ENCODE results near the gene PSMB4.
"Not testable (repeated sequence)": the region's sequence is repeated elsewhere in the genome, so short reads cannot be mapped to it uniquely, and the experiment has no call there.

PSMB4 gene

DNA sequence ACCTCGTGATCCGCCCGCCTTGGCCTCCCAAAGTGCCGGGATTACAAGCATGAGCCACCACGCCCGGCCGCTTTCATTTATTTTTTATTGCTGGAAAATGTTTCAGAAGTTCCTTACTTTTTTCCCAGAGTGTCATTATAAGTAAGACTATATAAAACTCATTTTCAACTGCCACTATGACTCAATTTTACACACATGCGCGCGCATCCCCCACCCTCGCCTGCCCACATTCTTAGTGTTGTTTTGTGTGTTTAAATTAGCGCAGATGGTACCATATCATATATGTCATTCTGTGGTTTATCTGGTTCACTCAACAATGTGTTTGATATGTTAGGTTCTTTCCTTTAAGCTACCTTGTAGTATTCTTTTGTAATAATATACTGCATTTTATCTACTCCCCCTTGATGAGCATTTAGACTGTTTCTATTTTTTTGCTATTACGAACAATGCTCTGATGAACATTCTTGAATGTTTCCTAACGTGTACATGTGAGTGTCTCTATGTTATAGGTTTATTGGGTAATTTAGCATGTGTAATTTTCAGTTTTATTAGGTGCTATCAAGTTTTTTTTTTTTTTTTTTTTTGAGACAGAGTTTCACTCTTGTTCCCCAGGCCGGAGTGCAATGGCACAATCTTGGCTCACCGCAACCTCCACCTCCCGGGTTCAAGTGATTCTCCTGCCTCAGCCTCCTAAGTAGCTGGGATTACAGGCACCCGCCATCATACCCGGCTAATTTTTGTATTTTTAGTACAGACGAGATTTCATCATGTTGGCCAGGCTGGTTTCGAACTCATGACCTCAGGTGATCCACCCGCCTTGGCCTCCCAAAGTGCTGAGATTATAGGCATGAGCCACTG, 8.9 kb upstream of the PSMB4 start:
- not testable (repeated sequence) for DNase-seq

GRCh38 chr1:151391079-151391563, 8.3 kb upstream of the PSMB4 start:
- DNase-seq = no peak

DNA sequence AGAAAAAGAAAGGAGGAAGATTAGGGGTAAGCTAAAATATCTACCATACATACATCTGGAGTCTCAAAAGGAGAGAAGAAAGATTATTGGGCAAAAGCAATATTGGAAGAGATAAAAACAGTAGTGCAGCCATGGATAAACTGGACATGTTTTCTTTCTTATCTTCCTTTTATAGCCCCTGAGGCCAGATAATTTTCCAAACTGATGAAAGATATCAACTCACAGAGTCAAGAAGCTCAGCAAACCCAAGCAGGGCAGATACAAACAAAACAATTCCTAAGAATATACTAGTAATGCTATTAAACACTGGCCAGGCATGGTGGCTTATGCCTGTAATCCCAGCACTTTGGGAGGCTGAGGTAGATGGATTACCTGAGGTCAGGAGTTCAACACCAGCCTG, 5.8 kb upstream of the PSMB4 start:
- DNase-seq = no peak

- DNase-seq = not testable (repeated sequence)
Observed at GRCh38 chr1:151396265-151396664, 3.1 kb upstream of the PSMB4 start.

- no peak for DNase-seq
Observed at GRCh38 chr1:151401125-151401788, 1.9 kb downstream of the PSMB4 start.

- DNase-seq = no peak
Observed at GRCh38 chr1:151401860-151402259, 2.5 kb downstream of the PSMB4 start.

- no peak for DNase-seq
Observed at GRCh38 chr1:151402764-151403163, 3.4 kb downstream of the PSMB4 start.

- DNase-seq = no peak
Observed at GRCh38 chr1:151403612-151404011, 4.2 kb downstream of the PSMB4 start.

DNA sequence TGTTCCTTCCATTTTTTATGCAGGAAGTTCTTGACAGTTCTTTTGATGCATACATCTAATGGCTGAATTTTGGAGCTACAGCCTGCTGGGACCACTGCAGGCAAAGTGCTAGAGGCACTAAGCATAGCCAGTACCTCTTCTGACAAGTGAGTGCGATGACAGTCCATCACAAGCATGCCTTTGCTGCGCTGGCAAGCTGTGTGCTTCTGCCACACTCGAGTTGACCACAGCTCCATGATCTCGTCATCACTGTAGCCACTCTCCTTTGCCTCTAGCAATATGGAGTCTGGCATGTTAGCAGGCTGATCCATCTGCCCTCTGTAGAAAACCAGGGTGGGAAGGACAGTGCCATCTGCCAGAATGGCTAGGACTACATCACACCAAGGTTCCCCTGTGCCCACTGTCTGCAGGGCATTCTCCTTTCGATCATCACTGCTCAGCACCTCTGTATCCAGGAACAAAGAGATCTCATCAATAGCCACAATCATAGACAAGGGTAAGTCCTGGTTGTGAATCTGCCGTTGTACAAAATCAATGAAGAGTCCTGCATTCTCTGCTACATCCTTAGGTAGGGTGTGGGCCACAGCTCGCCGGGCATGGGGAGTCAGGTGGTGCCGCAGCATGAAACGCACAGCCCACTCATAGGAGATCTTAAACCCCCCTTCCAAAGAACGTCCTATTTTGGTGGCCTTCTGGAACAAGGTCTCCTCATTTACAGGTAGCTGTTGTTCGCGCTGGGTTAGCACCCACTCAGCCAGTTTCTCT, 6.0 kb downstream of the PSMB4 start:
- no peak for DNase-seq

DNA sequence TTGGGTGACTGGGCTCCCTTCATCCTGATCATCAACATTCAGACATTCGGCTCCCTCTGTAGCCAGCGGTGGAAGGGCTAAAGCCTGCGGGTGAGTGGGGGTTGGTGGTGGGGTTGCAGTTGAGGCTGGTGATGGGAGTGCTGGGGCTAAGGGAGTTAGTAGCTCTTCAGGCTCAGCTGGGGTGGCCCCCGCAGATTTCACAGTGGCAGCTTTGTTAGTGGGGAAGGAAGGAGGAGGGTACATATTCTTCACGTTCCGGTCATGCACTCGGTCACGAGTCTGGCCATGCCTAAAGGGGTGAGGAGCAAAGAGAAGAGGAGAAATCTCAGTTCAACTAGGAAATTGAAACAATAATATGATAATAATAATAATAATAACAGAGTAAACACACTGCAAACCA, 6.8 kb downstream of the PSMB4 start:
- DNase-seq = no peak

- DNase-seq = no peak
Observed at GRCh38 chr1:151407304-151407703, 7.9 kb downstream of the PSMB4 start.

DNA sequence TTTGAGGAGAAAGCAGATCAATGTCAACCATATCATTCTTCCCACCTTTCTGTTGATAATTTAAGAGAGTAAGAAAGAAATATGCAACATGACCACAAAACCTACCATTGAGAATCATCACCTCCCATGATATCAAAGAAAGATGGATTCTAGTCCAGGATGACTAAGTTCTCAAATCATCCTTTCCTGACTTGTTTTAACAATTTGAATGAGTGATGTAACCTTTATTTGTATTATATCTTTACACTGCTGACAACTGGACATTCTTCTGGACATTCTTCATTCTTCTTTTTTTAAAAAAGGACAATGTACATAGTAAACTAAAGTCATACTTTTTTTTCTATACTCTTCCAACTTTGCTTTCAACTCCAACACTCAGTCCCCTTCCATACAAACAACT, 9.5 kb downstream of the PSMB4 start:
- no peak for DNase-seq

DNA sequence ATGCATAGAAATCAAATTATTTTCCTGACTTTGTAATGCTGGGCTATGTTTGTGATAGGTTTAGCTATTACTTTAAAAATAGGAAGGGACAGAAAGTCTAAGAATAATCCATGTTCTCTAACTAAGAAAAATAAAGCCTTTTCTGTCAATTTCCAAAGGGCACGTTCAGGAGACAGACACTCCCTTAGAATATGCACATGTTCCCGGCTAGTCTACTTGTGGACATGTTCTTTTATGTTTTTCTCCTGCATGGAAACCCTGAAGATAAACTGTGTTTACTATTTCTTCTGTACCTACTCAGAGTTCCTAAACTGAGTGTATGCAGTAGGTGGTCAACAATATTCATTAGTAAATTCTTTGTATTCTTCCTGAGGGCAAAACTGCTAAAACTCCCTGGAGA, 12.5 kb downstream of the PSMB4 start:
- no peak for DNase-seq

- DNase-seq = no peak
Observed at GRCh38 chr1:151416231-151416630, 16.9 kb downstream of the PSMB4 start.

GRCh38 chr1:151418081-151418480, 18.7 kb downstream of the PSMB4 start:
- DNase-seq = no peak

GRCh38 chr1:151419819-151420218, 20.4 kb downstream of the PSMB4 start:
- no peak for DNase-seq

- no peak for DNase-seq
Observed at GRCh38 chr1:151425103-151425502, 25.7 kb downstream of the PSMB4 start.

- no peak for DNase-seq
Observed at GRCh38 chr1:151428068-151428467, 28.7 kb downstream of the PSMB4 start.

DNA sequence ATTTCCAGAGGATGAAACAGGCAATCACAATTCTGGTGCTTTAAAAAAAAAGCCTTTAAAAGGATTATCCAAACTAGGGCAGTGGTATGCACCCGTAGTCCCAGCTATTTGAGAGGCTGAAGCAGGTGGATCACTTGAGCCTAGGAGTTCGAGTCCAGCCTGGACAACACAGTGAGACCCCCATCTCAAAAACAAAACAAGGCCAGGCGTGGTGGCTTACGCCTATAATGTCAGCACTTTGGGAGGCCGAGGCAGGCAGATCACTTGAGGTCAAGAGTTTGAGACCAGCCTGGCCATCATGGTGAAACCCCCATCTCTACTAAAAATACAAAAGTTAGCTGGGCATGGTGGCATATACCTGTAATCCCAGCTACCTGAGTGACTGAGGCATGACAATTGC, 34.5 kb downstream of the PSMB4 start:
- not testable (repeated sequence) for DNase-seq

DNA sequence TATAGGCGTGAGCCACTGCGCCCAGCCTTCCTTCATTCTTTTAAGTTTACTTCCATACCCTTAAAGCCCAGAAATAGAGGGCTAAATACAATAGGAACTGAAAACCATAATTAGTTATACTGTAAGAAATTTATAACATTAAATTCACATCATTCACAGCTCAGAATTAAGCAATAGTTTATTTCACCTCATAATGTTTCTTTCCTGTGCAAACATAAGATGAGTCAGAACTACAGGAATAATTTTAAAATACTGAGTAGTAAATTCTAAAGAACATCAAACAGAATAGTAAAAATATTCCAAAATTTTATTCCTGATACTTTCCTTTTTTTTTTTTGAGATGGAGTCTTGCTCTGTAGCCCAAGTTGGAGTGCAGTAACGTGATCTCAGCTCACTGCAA, 35.8 kb downstream of the PSMB4 start:
- DNase-seq = no peak

DNA sequence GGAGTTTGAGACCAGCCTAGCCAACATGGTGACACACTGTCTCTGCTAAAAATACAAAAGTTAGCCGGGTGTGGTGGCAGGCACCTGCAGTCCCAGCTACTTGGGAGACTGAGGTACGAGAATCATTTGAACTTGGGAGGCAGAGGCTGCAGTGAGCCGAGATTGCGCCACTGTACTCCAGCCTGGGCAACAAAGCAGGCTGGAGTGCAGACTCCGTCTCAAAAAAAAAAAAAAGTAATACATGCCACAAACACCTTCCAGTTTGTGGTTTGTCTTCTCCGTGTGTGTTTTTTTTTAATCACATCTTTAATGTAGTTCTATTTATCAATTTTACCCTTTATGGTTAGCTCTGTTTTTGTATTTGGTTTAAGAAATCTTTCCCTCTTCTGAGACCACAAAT, 37.6 kb downstream of the PSMB4 start:
- DNase-seq = no peak

DNA sequence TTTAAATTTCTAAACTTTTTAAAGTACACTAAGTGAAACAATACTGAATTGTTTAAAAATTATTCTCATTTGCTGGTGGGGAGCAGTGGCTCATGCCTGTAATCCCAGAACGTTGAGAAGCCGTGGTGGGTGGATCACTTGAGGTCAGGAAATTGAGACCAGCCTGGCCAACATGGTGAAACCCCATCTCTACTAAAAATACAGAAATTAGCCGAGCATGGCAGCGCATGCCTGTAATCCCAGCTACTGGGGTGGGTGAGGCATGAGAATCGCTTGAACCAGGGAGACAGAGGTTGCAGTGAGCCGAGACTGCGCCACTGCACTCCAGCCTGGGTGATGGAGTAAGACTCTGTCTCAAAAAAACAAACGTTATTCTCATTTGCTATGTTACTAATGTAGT, 38.0 kb downstream of the PSMB4 start:
- not testable (repeated sequence) for DNase-seq
